Measurements from ENCODE around the gene DYRK1B.

DYRK1B gene

DNA sequence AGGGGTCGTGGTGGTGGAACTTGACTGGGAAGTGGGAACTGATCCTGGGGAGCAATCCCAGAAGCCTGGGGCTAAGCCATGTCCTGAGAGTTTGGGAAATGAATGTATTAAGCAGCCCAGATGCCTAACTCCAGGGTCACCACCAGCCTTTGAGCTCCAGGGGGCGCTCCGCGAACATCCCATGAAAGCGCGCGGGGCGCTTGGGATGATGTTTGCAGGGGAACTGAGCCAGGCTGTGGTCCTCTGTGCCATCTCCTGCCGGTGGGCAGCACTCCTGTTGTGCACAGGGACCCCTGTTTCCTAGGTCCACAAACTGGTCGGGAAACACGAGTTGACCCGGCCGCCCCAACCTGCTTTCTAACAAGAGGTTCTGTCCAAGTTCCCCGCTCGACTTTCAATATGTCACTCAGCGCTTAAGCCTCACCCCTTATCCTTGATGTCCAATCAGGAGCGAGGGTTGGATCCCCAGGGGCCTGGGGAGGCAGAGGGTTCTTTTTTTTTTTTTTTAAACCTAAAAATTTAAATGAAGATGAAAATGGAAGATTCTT, 40.9 kb downstream of the DYRK1B start (continued):
- TF ChIP-seq ZNF518A (tag by site-specific recombination; conservative IDR thresholded peaks at IDR 0.05; ENCODE audit: low read depth) (no peak), KLF9 (tag by site-specific recombination; IDR thresholded peaks at IDR 0.05; ENCODE audit: low read depth) (no peak), ZNF148 (tag by site-specific recombination; IDR thresholded peaks at IDR 0.05; ENCODE audit: borderline replicate concordance) (no peak), ZNF18 (tag by site-specific recombination; IDR thresholded peaks at IDR 0.05) (no peak), ZNF302 (tag by site-specific recombination; IDR thresholded peaks at IDR 0.05; ENCODE audit: low read depth) (no peak), OSR2 (tag by site-specific recombination; IDR thresholded peaks at IDR 0.05) (no peak), BCL11A (tag by site-specific recombination; IDR thresholded peaks at IDR 0.05; ENCODE audit: low read depth) (no peak), SCRT1 (tag by site-specific recombination; IDR thresholded peaks at IDR 0.05; ENCODE audit: borderline replicate concordance) (no peak), ZIC2 (tag by site-specific recombination; IDR thresholded peaks at IDR 0.05) (peak; percentile 12; the same call in 1 of the 2 replicates), ZNF521 (tag by site-specific recombination; IDR thresholded peaks at IDR 0.05) (no peak), ZBTB6 (tag by site-specific recombination; IDR thresholded peaks at IDR 0.05) (no peak), TSHZ1 (tag by site-specific recombination; IDR thresholded peaks at IDR 0.05; ENCODE audit: borderline replicate concordance) (no peak; the same call in 1 of the 2 replicates), ZNF404 (tag by site-specific recombination; IDR thresholded peaks at IDR 0.05) (no peak), ZNF837 (tag by site-specific recombination; IDR thresholded peaks at IDR 0.05) (no peak), ZNF266 (tag by site-specific recombination; IDR thresholded peaks at IDR 0.05; ENCODE audit: low read depth) (no peak), SP2 (tag by site-specific recombination; IDR thresholded peaks at IDR 0.05) (peak; percentile 68), ZNF677 (tag by site-specific recombination; IDR thresholded peaks at IDR 0.05) (no peak), HOXD13 (CRISPR knock-in tag; IDR thresholded peaks at IDR 0.05; ENCODE audit: borderline replicate concordance) (no peak)
- TF ChIP-seq, protein P1, sequence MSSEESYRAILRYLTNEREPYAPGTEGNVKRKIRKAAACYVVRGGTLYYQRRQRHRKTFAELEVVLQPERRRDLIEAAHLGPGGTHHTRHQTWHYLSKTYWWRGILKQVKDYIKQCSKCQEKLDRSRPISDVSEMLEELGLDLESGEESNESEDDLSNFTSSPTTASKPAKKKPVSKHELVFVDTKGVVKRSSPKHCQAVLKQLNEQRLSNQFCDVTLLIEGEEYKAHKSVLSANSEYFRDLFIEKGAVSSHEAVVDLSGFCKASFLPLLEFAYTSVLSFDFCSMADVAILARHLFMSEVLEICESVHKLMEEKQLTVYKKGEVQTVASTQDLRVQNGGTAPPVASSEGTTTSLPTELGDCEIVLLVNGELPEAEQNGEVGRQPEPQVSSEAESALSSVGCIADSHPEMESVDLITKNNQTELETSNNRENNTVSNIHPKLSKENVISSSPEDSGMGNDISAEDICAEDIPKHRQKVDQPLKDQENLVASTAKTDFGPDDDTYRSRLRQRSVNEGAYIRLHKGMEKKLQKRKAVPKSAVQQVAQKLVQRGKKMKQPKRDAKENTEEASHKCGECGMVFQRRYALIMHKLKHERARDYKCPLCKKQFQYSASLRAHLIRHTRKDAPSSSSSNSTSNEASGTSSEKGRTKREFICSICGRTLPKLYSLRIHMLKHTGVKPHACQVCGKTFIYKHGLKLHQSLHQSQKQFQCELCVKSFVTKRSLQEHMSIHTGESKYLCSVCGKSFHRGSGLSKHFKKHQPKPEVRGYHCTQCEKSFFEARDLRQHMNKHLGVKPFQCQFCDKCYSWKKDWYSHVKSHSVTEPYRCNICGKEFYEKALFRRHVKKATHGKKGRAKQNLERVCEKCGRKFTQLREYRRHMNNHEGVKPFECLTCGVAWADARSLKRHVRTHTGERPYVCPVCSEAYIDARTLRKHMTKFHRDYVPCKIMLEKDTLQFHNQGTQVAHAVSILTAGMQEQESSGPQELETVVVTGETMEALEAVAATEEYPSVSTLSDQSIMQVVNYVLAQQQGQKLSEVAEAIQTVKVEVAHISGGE (tag by site-specific recombination; conservative IDR thresholded peaks at IDR 0.05; ENCODE audit: low read depth), result no peak
- TF ChIP-seq, protein P2, sequence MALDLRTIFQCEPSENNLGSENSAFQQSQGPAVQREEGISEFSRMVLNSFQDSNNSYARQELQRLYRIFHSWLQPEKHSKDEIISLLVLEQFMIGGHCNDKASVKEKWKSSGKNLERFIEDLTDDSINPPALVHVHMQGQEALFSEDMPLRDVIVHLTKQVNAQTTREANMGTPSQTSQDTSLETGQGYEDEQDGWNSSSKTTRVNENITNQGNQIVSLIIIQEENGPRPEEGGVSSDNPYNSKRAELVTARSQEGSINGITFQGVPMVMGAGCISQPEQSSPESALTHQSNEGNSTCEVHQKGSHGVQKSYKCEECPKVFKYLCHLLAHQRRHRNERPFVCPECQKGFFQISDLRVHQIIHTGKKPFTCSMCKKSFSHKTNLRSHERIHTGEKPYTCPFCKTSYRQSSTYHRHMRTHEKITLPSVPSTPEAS (tag by site-specific recombination; IDR thresholded peaks at IDR 0.05), result no peak
